Measurements from ENCODE around the gene MED6. TPM values are rescaled to one million over a fixed set of nuclear protein-coding genes. Genes with fewer than 3 reads are reported as not detected.
A peak's percentile ranks its signal among the peaks of the same experiment; 100 is the strongest.

Gene MED6
- total RNA-seq, 2 donors from 2014 or later = 49.1 to 50.7 TPM

- H3K36me3 ChIP-seq (ENCODE audit: control insufficient read depth, insufficient read depth, low read length) = peaks cover 5% of the 10 kb centered on the region
- Mint-ChIP-seq H3K27me3 (ENCODE audit: insufficient read depth) (peaks cover 4% of the 10 kb centered on the region), H3K4me3 (no peak overlapping the region), H3K36me3 (ENCODE audit: low read depth) (peaks cover 4% of the 10 kb centered on the region), H3K9me3 (no peaks in the 10 kb centered on the region), H3K4me1 (peaks cover 10% of the 10 kb centered on the region), H3K27ac (no peak overlapping the region)
- no peak overlapping the region for H3K27ac ChIP-seq (ENCODE audit: low read depth, low read length)
- no peaks in the 10 kb centered on the region for H3K4me1 ChIP-seq (ENCODE audit: control insufficient read depth, insufficient read depth, low read length)
- H3K9ac ChIP-seq (ENCODE audit: extremely low read depth, low read length, poor library complexity, severe bottlenecking) = no peak overlapping the region
- TF ChIP-seq, protein P1, sequence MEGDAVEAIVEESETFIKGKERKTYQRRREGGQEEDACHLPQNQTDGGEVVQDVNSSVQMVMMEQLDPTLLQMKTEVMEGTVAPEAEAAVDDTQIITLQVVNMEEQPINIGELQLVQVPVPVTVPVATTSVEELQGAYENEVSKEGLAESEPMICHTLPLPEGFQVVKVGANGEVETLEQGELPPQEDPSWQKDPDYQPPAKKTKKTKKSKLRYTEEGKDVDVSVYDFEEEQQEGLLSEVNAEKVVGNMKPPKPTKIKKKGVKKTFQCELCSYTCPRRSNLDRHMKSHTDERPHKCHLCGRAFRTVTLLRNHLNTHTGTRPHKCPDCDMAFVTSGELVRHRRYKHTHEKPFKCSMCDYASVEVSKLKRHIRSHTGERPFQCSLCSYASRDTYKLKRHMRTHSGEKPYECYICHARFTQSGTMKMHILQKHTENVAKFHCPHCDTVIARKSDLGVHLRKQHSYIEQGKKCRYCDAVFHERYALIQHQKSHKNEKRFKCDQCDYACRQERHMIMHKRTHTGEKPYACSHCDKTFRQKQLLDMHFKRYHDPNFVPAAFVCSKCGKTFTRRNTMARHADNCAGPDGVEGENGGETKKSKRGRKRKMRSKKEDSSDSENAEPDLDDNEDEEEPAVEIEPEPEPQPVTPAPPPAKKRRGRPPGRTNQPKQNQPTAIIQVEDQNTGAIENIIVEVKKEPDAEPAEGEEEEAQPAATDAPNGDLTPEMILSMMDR (conservative IDR thresholded peaks at IDR 0.05) = no peak
- 75 to 94% methylated on average over 1 to 2 of the region's 2 CpGs for WGBS, 2 experiments (ENCODE audit: insufficient coverage in 1 of 2, insufficient read length in 1 of 2)
- DNase-seq = no peak
- H3K27me3 ChIP-seq (ENCODE audit: control insufficient read depth, insufficient read depth, low read length, poor library complexity, severe bottlenecking) = no peaks in the 10 kb centered on the region
- H3K9me3 ChIP-seq (ENCODE audit: control insufficient read depth, low read length) = no peaks in the 10 kb centered on the region
- H3K4me3 ChIP-seq (ENCODE audit: low read length) = no peak overlapping the region
These were observed 1.8 kb upstream of the MED6 start for GRCh38 chr14:70602254-70602653.

DNA sequence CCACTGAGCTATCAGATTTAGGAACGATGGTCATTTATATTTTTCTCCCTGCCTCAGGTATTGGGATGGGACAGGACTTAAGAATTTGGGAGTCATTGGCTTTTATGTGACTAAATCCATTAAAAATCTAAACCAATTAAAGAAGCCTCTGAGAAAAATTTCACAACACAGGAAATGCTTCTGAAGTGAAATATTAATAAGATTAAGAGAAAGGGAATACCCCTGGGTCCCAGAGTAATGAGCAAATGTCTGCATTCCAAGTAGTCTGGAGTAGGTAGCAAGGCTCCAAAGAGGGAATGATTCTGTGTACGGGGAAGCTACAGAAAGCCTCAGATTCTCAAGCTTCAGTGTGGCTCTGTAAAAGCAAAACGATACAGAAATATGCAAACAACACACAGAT is 707 bp upstream of the MED6 start:
- peak overlapping the region; percentile 83 for H3K27ac Mint-ChIP-seq
- peak overlapping the region; percentile 48 for H3K27ac ChIP-seq (ENCODE audit: low read depth, low read length)

GRCh38 chr14:70599345-70599744 is 1.1 kb downstream of the MED6 start:
- H3K4me3 ChIP-seq (ENCODE audit: low read length) = peak overlapping the region; percentile 98
- peaks cover 31% of the 10 kb centered on the region for H3K36me3 ChIP-seq (ENCODE audit: control insufficient read depth, insufficient read depth, low read length)
- WGBS, 2 experiments (ENCODE audit: insufficient coverage in 1 of 2, insufficient read length in 1 of 2) = 89% methylated on average over 1 of the region's 1 CpG; no CpG with 5 or more reads in 1 of the 2 experiments
- no peaks in the 10 kb centered on the region for H3K4me1 ChIP-seq (ENCODE audit: control insufficient read depth, insufficient read depth, low read length)
- H3K4me1 Mint-ChIP-seq = peaks cover 10% of the 10 kb centered on the region
- TF ChIP-seq, protein P1 (conservative IDR thresholded peaks at IDR 0.05) = no peak
- H3K27ac ChIP-seq (ENCODE audit: low read depth, low read length) = no peak overlapping the region
- H3K27me3 Mint-ChIP-seq (ENCODE audit: insufficient read depth) = peaks cover 3% of the 10 kb centered on the region
- H3K36me3 Mint-ChIP-seq (ENCODE audit: low read depth) = peaks cover 17% of the 10 kb centered on the region
- H3K27ac Mint-ChIP-seq = no peak overlapping the region
- H3K9me3 ChIP-seq (ENCODE audit: control insufficient read depth, low read length) = no peaks in the 10 kb centered on the region
- no peaks in the 10 kb centered on the region for H3K27me3 ChIP-seq (ENCODE audit: control insufficient read depth, insufficient read depth, low read length, poor library complexity, severe bottlenecking)
- H3K4me3 Mint-ChIP-seq = peak overlapping the region; percentile 96
- no peak for DNase-seq
- peak overlapping the region; percentile 89 for H3K9ac ChIP-seq (ENCODE audit: extremely low read depth, low read length, poor library complexity, severe bottlenecking)
- H3K9me3 Mint-ChIP-seq = no peaks in the 10 kb centered on the region

More for the DNA sequence above, 707 bp upstream of the MED6 start:
- H3K36me3 ChIP-seq (ENCODE audit: control insufficient read depth, insufficient read depth, low read length) = peaks cover 13% of the 10 kb centered on the region
- no peaks in the 10 kb centered on the region for H3K27me3 ChIP-seq (ENCODE audit: control insufficient read depth, insufficient read depth, low read length, poor library complexity, severe bottlenecking)
- TF ChIP-seq, protein P1 (conservative IDR thresholded peaks at IDR 0.05) = no peak
- 67 to 72% methylated on average over 2 to 3 of the region's 3 CpGs for WGBS, 2 experiments (ENCODE audit: insufficient coverage in 1 of 2, insufficient read length in 1 of 2)
- peak overlapping the region; percentile 83 for H3K4me3 ChIP-seq (ENCODE audit: low read length)
- no peak overlapping the region for H3K9ac ChIP-seq (ENCODE audit: extremely low read depth, low read length, poor library complexity, severe bottlenecking)
- H3K4me1 ChIP-seq (ENCODE audit: control insufficient read depth, insufficient read depth, low read length) = no peaks in the 10 kb centered on the region
- H3K27me3 Mint-ChIP-seq (ENCODE audit: insufficient read depth) = peaks cover 4% of the 10 kb centered on the region
- no peak for DNase-seq
- H3K9me3 Mint-ChIP-seq = no peaks in the 10 kb centered on the region
- no peaks in the 10 kb centered on the region for H3K9me3 ChIP-seq (ENCODE audit: control insufficient read depth, low read length)
- peaks cover 4% of the 10 kb centered on the region for H3K36me3 Mint-ChIP-seq (ENCODE audit: low read depth)
- H3K4me3 Mint-ChIP-seq = peak overlapping the region; percentile 96
- H3K4me1 Mint-ChIP-seq = peaks cover 10% of the 10 kb centered on the region

All from endodermal cell (in vitro differentiated cells).